H1 (cell line): ENCODE data around the gene HOXB7. TPM values are rescaled to one million over a fixed set of nuclear protein-coding genes. Genes with fewer than 3 reads are reported as not detected.

ENCODE experiments used
- CTCF ChIA-PET: fragments of 300-600 bp; sonication (Branson Sonifier 250); formaldehyde crosslinking; loops from one replicate; lab custom pipeline; 2021; ENCODE audit not compliant: partially characterized antibody; lab: Charles Lee
- POLR2A ChIA-PET: fragments of 300-600 bp; sonication (Branson Sonifier 250); formaldehyde crosslinking; loops from one replicate; lab custom pipeline; 2021; ENCODE audit warnings: inconsistent platforms; ENCODE audit not compliant: partially characterized antibody; lab: Charles Lee
- DNase-seq, 2 experiments: peaks; one replicate each; pipeline versions ENCODE4 v3.0.0 to v3.0.0-alpha.2; 2010 to 2022; ENCODE audit warnings: low spot score in 2 of 2, low read depth in 1 of 2, mixed read lengths in 1 of 2
- FAIRE-seq: peaks from 2 replicates; lab custom pipeline; 2011; peaks lifted over from hg19 to GRCh38; lab: Jason Lieb, UNC
- H2AFZ ChIP-seq: 2 replicates; pipeline ENCODE4 v1.8.1; 2012; ENCODE audit warnings: low read length, inconsistent platforms
- H2AK5ac ChIP-seq: 2 replicates; pipeline ENCODE4 v1.6.1; 2013; ENCODE audit warnings: low read depth, low read length
- H2BK120ac ChIP-seq: replicated peaks from 2 replicates; pipeline ENCODE3; 2013; ENCODE audit warnings: low read depth, low read length, inconsistent platforms
- H2BK12ac ChIP-seq: 2 replicates; pipeline ENCODE4 v1.6.1; 2013; ENCODE audit warnings: low read depth, low read length
- H2BK15ac ChIP-seq: 2 replicates; pipeline ENCODE4 v1.6.1; 2013; ENCODE audit warnings: low read length
- H2BK20ac ChIP-seq: 2 replicates; pipeline ENCODE4 v1.6.1; 2013; ENCODE audit warnings: low read length
- H2BK5ac ChIP-seq: 2 replicates; pipeline ENCODE4 v1.6.1; 2013; ENCODE audit warnings: low read depth, low read length
- H3K14ac ChIP-seq: 2 replicates; pipeline ENCODE4 v1.6.1; 2013; ENCODE audit warnings: inconsistent platforms; ENCODE audit not compliant: insufficient read length
- H3K18ac ChIP-seq: 2 replicates; pipeline ENCODE4 v1.6.1; 2013; ENCODE audit warnings: low read length; ENCODE audit errors: extremely low read depth
- H3K23ac ChIP-seq: 2 replicates; pipeline ENCODE4 v1.6.1; 2013; ENCODE audit warnings: inconsistent platforms; ENCODE audit not compliant: insufficient read length
- H3K23me2 ChIP-seq: 2 replicates; pipeline ENCODE4 v1.6.1; 2013; ENCODE audit warnings: low read depth, low read length
- H3K27ac ChIP-seq: 2 replicates; pipeline ENCODE4 v1.6.1; 2011; ENCODE audit warnings: low read depth, low read length, inconsistent platforms
- H3K27me3 ChIP-seq, 4 experiments: replicated peaks in 1 of 4; 1 replicate in 1 of 4; 2 replicates in 3 of 4; pipeline versions ENCODE4 v1.6.1 to v1.8.1; 2011 to 2013; ENCODE audit warnings: low read length in 3 of 4, mild to moderate bottlenecking in 3 of 4, inconsistent platforms in 2 of 4, mixed read lengths in 2 of 4, moderate library complexity in 1 of 4; ENCODE audit not compliant: control insufficient read depth in 3 of 4, insufficient read depth in 3 of 4; ENCODE audit errors: extremely low read depth in 1 of 4
- H3K36me3 ChIP-seq, 4 experiments: 2 replicates each; pipeline versions ENCODE4 v1.6.1 to v1.8.1; 2011 to 2013; ENCODE audit warnings: mild to moderate bottlenecking in 4 of 4, low read length in 3 of 4, moderate library complexity in 2 of 4, control low read depth in 1 of 4, inconsistent platforms in 1 of 4; ENCODE audit not compliant: insufficient read depth in 4 of 4, control insufficient read depth in 2 of 4
- H3K4ac ChIP-seq: replicated peaks from 2 replicates; pipeline ENCODE3; 2013; ENCODE audit warnings: low read length, low read depth, mixed read lengths, inconsistent platforms; ENCODE audit not compliant: insufficient read length
- H3K4me1 ChIP-seq, 4 experiments: replicated peaks in 1 of 4; 1 replicate in 1 of 4; 2 replicates in 3 of 4; pipeline versions ENCODE4 v1.6.1 to v1.8.1; 2011 to 2013; ENCODE audit warnings: low read length in 3 of 4, inconsistent platforms in 2 of 4, mixed read lengths in 1 of 4; ENCODE audit not compliant: insufficient read depth in 4 of 4, control insufficient read depth in 3 of 4
- H3K4me2 ChIP-seq, 2 experiments: 2 replicates each; pipeline versions ENCODE4 v1.6.1 to v1.8.1; 2011 to 2013; ENCODE audit warnings: low read depth in 2 of 2, low read length in 2 of 2, control low read depth in 1 of 2, inconsistent platforms in 1 of 2, mild to moderate bottlenecking in 1 of 2; ENCODE audit not compliant: insufficient read depth in 1 of 2
- H3K4me3 ChIP-seq, 4 experiments: fragments of 200-600, 300-600 bp in 1 of 4; sonication (generic), shearing (Covaris generic), sonication (Bioruptor Twin) in 1 of 4; 2 replicates each; pipeline versions ENCODE4 v1.5.1 to v1.8.1; 2011 to 2016; ENCODE audit warnings: low read length in 4 of 4, low read depth in 3 of 4, control low read depth in 2 of 4, inconsistent platforms in 2 of 4, mild to moderate bottlenecking in 2 of 4, mixed read lengths in 1 of 4, moderate library complexity in 1 of 4; ENCODE audit not compliant: insufficient read depth in 2 of 4; ENCODE audit errors: extremely low read depth in 1 of 4
- H3K56ac ChIP-seq: replicated peaks from 2 replicates; pipeline ENCODE3; 2013; ENCODE audit warnings: low read depth, mild to moderate bottlenecking, mixed read lengths, low read length, inconsistent platforms; ENCODE audit not compliant: insufficient read length
- H3K79me1 ChIP-seq: 2 replicates; pipeline ENCODE4 v1.6.1; 2013; ENCODE audit warnings: low read depth, low read length, control low read depth
- H3K79me2 ChIP-seq, 2 experiments: 2 replicates each; pipeline versions ENCODE4 v1.6.1 to v1.8.1; 2012 to 2013; ENCODE audit warnings: low read length in 2 of 2, mild to moderate bottlenecking in 2 of 2, inconsistent platforms in 1 of 2; ENCODE audit not compliant: insufficient read depth in 2 of 2, control insufficient read depth in 1 of 2
- H3K9ac ChIP-seq, 4 experiments: replicated peaks in 1 of 4; 1 replicate in 1 of 4; 2 replicates in 3 of 4; pipeline versions ENCODE4 v1.6.1 to v1.8.1; 2011 to 2013; ENCODE audit warnings: low read depth in 3 of 4, low read length in 3 of 4, control low read depth in 2 of 4, mild to moderate bottlenecking in 2 of 4, moderate library complexity in 2 of 4, inconsistent platforms in 1 of 4; ENCODE audit errors: extremely low read depth in 1 of 4
- H3K9me3 ChIP-seq, 2 experiments: 2 replicates each; pipeline versions ENCODE4 v1.6.1 to v1.8.1; 2012 to 2013; ENCODE audit warnings: mild to moderate bottlenecking in 2 of 2, moderate library complexity in 2 of 2, control low read depth in 1 of 2, inconsistent platforms in 1 of 2, low read depth in 1 of 2, low read length in 1 of 2, mixed read lengths in 1 of 2; ENCODE audit not compliant: insufficient read depth in 2 of 2
- H4K20me1 ChIP-seq, 2 experiments: replicated peaks in 1 of 2; 2 replicates each; pipeline versions ENCODE3 to v1.8.1; 2011 to 2013; ENCODE audit warnings: inconsistent platforms in 2 of 2, low read length in 2 of 2, mild to moderate bottlenecking in 1 of 2; ENCODE audit not compliant: insufficient read depth in 2 of 2, control insufficient read depth in 1 of 2
- H4K5ac ChIP-seq: 2 replicates; pipeline ENCODE4 v1.6.1; 2013; ENCODE audit warnings: low read length, low read depth, mixed read lengths, inconsistent platforms; ENCODE audit not compliant: insufficient read length
- H4K8ac ChIP-seq: 2 replicates; pipeline ENCODE4 v1.8.0; 2013; ENCODE audit warnings: mild to moderate bottlenecking, moderate library complexity, low read length, inconsistent platforms; ENCODE audit not compliant: insufficient read depth; ENCODE audit errors: extremely low read depth
- H4K91ac ChIP-seq: replicated peaks from 2 replicates; pipeline ENCODE3; 2013; ENCODE audit warnings: low read length, mixed read lengths, inconsistent platforms; ENCODE audit not compliant: insufficient read length
- EGR1 ChIP-seq: IDR thresholded peaks from 2 replicates; pipeline ENCODE4 v1.6.1; 2011; ENCODE audit warnings: low read depth, low read length, borderline replicate concordance
- EZH2 ChIP-seq: fragments of 200-600 bp; sonication (generic); IDR thresholded peaks from 2 replicates; pipeline ENCODE4 v1.7.1; 2012; ENCODE audit warnings: low read depth, mild to moderate bottlenecking, moderate library complexity, low read length, inconsistent platforms; ENCODE audit not compliant: severe bottlenecking
- FOSL1 ChIP-seq: IDR thresholded peaks from 2 replicates; pipeline ENCODE4 v1.6.1; 2011; ENCODE audit warnings: mild to moderate bottlenecking, low read depth, low read length, moderate library complexity; ENCODE audit not compliant: insufficient read depth
- POU5F1 ChIP-seq: IDR thresholded peaks from 2 replicates; pipeline ENCODE4 v1.6.1; 2011; ENCODE audit warnings: low read depth, mild to moderate bottlenecking, low read length, moderate library complexity
- RFX5 ChIP-seq: IDR thresholded peaks from 2 replicates; pipeline ENCODE4 v1.6.1; 2011; ENCODE audit warnings: low read depth, low read length, improper control_type of control experiment, borderline replicate concordance
- SIX5 ChIP-seq: IDR thresholded peaks from 2 replicates; pipeline ENCODE4 v1.6.1; 2011; ENCODE audit warnings: mild to moderate bottlenecking, low read depth, low read length
- SUZ12 ChIP-seq: fragments of 200-600 bp; sonication (generic); IDR thresholded peaks from 2 replicates; pipeline ENCODE4 v1.6.1; 2012; ENCODE audit warnings: mild to moderate bottlenecking, inconsistent platforms, low read length, moderate library complexity, mixed read lengths
- WGBS, 2 experiments: shearing (Covaris generic) in 1 of 2; methylation state at CpG; one replicate each; pipeline versions ENCODE4 v1.1.6 to v1.1.7; 2013 to 2015; ENCODE audit warnings: low lambda C conversion rate in 2 of 2, mixed read lengths in 2 of 2, inconsistent platforms in 1 of 2, low coverage in 1 of 2, missing lambda C conversion rate in 1 of 2; ENCODE audit not compliant: insufficient replicate concordance in 2 of 2, insufficient coverage in 1 of 2, insufficient read length in 1 of 2; ENCODE audit errors: extremely low coverage in 1 of 2, missing lambda C conversion rate in 1 of 2; 5-methylcytosine and 5-hydroxymethylcytosine counted together
- polyA plus RNA-seq, 7 experiments: library from polyadenylated mRNA; depleted of rRNA in 3 of 7; stranded (reverse) in 5 of 7; unstranded in 2 of 7; fragments of >200 nt in 5 of 7; fragments of 200-250 nt in 2 of 7; gene quantifications; 1 replicate in 5 of 7; 2 replicates in 1 of 7; 4 replicates in 1 of 7; pipeline versions ENCODE4 v1.2.1 to v1.2.3, GENCODE V29; 2011 to 2013; ENCODE audit warnings: missing spikeins in 2 of 7, mixed read lengths in 2 of 7
- total RNA-seq: library from RNA; stranded (reverse); fragmentation: NEBNext Ultra II Directional; extraction: Animal tissue kit (Norgen Biotek cat#: 25700); gene quantifications from 2 replicates; pipeline ENCODE4 v1.2.1, GENCODE V29; 2021
- TF ChIP-seq, protein P1 (sequence below), 3 experiments: IDR thresholded peaks; 1 replicate in 2 of 3; 2 replicates in 1 of 3; pipeline versions ENCODE4 v1.5.1 to v1.6.1; 2011; ENCODE audit warnings: low read length in 3 of 3, mild to moderate bottlenecking in 3 of 3, inconsistent platforms in 2 of 3, low read depth in 1 of 3, moderate library complexity in 1 of 3; ENCODE audit not compliant: insufficient read depth in 1 of 3; ENCODE audit errors: control extremely low read depth in 1 of 3
- TF ChIP-seq, protein P2 (sequence below): IDR thresholded peaks from 2 replicates; pipeline ENCODE4 v1.6.1; 2012; ENCODE audit warnings: inconsistent platforms

Gene HOXB7
- total and polyA plus RNA-seq, 2 of the 8 experiments (the other 6 are each of a cell fraction or from before 2014, with no cell fraction given), result not detected

DNA sequence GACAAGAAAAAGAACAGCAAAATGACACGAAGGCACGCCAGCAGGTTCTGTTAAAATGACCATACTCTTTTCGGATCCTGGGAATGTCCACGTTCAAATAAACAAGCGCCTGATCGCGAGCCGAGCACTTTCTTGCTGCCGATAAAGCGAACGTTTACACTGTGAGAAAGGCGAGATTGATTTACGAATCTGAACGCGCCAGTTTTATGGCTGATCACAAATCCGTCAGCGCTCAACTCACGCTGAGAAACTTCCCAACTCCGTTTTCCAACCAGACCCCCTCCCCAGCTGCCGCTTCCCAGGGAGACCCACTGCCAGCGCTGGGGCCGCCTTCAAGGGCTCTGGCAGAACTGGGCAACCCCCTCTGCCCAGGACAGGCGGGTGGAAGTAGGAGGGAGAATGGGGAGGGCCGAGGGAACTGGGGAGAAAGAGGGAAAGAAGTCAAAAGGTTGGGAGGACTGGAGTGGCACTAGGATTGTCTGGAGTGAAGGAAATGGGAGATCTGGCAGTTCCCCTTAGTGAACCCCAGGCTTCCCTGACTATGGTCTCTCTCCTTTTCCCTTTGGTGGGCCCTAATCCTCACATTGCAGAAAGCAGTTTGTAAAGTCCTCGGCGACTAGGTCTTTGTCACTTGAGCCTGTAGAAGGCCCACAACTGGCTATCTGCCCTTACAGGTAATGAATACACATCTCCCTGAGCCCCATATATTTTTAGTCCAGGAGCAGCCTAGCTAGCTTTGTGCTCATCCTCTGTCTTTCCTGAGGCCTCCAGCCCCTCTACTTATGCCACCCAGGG lies 39.6 kb downstream of the HOXB7 start:
- Histone ChIP-seq H4K8ac (no peak overlapping the region), H4K5ac (no peak overlapping the region), H3K9ac (no peak overlapping the region), H3K23me2 (no peaks in the 10 kb centered on the region), H2AK5ac (no peak overlapping the region), H2AFZ (no peak overlapping the region), H3K79me2 (no peaks in the 10 kb centered on the region), H2BK5ac (no peak overlapping the region), H3K36me3 (no peaks in the 10 kb centered on the region; a peak in 1 of 8 replicates), H3K4me3 (no peak overlapping the region), H4K20me1 (peaks cover 13 to 45% of the 10 kb centered on the region in 2 experiments), H3K14ac (no peak overlapping the region), H3K18ac (no peak overlapping the region), H3K79me1 (no peaks in the 10 kb centered on the region), H2BK20ac (no peak overlapping the region), H2BK12ac (no peak overlapping the region; the same call in 1 of the 2 replicates), H3K27me3 (peaks cover 99 to 100% (median 100%) of the 10 kb centered on the region in 4 experiments), H3K56ac (no peak overlapping the region), H2BK120ac (no peak overlapping the region), H3K9me3 (no peaks in the 10 kb centered on the region), H4K91ac (no peak overlapping the region), H3K4me2 (peak overlapping the region in 1 of 2 experiments; percentile 5; a peak in 1 of 4 replicates), H3K4ac (no peak overlapping the region), H3K4me1 (peaks cover 0 to 5% (median 3%) of the 10 kb centered on the region in 4 experiments; a peak in 4 of 7 replicates), H3K27ac (no peak overlapping the region), H2BK15ac (no peak overlapping the region), H3K23ac (no peak overlapping the region)
- FAIRE-seq (no peak), DNase-seq (no peak)
- POLR2A ChIA-PET, result no interaction called here
- CTCF ChIA-PET, result interaction anchor here (0.6 to 4.8 kb wide), 4 partner anchors 21 to 114 kb away, joined by 3 to 32 read pairs (median 5); partner anchors contain the start of gene HOXB5
- WGBS, 2 experiments, result 5% methylated on average over 24 of the region's 26 CpGs; no CpG with 5 or more reads in 1 of the 2 experiments
- TF ChIP-seq EZH2 (peak; percentile 63), RFX5 (no peak), SUZ12 (peak; percentile 88), SIX5 (no peak), POU5F1 (no peak), FOSL1 (no peak), EGR1 (peak; percentile 34; the same call in 1 of the 2 replicates)
- TF ChIP-seq, protein P1, sequence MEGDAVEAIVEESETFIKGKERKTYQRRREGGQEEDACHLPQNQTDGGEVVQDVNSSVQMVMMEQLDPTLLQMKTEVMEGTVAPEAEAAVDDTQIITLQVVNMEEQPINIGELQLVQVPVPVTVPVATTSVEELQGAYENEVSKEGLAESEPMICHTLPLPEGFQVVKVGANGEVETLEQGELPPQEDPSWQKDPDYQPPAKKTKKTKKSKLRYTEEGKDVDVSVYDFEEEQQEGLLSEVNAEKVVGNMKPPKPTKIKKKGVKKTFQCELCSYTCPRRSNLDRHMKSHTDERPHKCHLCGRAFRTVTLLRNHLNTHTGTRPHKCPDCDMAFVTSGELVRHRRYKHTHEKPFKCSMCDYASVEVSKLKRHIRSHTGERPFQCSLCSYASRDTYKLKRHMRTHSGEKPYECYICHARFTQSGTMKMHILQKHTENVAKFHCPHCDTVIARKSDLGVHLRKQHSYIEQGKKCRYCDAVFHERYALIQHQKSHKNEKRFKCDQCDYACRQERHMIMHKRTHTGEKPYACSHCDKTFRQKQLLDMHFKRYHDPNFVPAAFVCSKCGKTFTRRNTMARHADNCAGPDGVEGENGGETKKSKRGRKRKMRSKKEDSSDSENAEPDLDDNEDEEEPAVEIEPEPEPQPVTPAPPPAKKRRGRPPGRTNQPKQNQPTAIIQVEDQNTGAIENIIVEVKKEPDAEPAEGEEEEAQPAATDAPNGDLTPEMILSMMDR (IDR thresholded peaks at IDR 0.05; ENCODE audit: control extremely low read depth in 1 of 3, insufficient read depth in 1 of 3, low read depth in 1 of 3, low read length in 3 of 3), result no peak
- TF ChIP-seq, protein P2, sequence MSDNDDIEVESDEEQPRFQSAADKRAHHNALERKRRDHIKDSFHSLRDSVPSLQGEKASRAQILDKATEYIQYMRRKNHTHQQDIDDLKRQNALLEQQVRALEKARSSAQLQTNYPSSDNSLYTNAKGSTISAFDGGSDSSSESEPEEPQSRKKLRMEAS, result no peak
